CD4-positive, alpha-beta T cell treated with Interleukin-12 subunit alpha and Interleukin-12 subunit beta, for 1 hour (primary cell): ENCODE results near the gene SLC30A7.
"Not testable (repeated sequence)": the region's sequence is repeated elsewhere in the genome, so short reads cannot be mapped to it uniquely, and the experiment has no call there.

ENCODE experiments used
- DNase-seq: peaks from one replicate; pipeline ENCODE4 v3.0.0-alpha.2; 2020

Gene SLC30A7

DNA sequence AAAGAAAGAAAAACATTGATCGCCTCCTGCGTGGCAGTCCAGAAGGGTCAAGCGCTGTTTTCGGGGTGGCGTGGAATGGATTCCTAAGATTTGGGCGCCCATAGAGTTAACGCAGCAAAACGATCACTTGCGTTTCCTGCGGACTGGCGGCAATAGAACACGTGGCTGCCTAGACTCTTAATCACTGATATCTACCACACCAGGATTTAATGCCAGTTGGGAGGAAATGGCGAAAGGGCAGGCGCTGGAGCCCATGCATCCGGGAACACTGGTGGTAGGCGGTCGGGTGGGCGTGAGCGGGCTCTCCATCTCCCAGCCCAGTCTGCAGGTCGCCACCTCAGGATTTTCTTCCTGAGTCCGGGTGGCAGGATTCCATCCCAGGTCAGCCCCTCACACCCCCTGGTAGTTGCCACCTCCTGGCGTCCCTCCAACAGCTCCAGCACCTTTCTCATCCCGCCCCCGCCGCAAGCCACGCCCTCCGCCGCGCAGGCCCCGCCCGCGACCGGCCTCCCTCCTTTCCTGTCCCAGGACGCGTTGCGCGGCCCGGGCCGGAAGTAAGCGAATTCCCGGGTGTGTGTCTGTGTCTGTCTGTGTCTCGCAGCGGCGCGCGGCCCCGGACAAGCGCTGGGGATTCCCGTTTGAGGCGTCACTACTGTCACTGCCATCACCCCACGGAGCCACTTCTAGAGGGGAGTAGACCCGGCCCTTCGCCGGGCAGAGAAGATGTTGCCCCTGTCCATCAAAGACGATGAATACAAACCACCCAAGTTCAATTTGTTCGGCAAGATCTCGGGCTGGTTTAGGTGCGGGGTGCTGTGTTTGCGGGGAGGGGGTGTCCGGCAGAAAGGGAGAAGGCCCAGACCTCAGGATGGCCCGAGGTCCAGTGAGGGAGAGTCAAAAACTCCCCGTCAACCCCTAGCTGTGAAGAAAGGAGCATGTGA is at the start of gene SLC30A7:
TSS of gene SLC30A7 (plus strand) at position 551 of the 941 bp plus-strand sequence. CDS start at position 724, 173 bp downstream.
- DNase-seq = peak; percentile 97

- no peak for DNase-seq
Measured at GRCh38 chr1:100847361-100848082, 48.4 kb upstream of the SLC30A7 start.

GRCh38 chr1:100851726-100852125 is 44.2 kb upstream of the SLC30A7 start:
- DNase-seq = no peak

- no peak for DNase-seq
Measured at GRCh38 chr1:100852976-100853375, 42.9 kb upstream of the SLC30A7 start.

DNA sequence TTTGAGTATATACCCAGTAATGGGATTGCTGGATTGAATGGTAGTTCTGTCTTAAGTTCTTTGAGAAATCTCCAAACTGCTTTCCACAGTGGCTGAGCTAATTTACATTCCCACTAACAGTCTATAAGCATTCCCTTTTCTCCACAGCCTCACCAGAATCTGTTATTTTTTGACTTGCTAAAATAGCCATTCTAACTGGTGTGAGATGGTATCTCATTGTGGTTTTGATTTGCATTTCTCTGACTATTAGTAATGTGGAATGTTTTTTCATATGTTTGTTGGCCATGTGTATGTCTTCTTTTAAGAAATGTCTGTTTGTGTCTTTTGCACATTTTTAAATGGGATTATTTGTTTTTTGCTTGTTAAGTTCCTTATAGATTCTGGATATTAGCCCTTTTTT is 40.8 kb upstream of the SLC30A7 start:
- DNase-seq = not testable (repeated sequence)

GRCh38 chr1:100860397-100860991 is 35.4 kb upstream of the SLC30A7 start:
- DNase-seq = no peak

GRCh38 chr1:100861379-100861778 is 34.5 kb upstream of the SLC30A7 start:
- no peak for DNase-seq

- DNase-seq = no peak
Measured at GRCh38 chr1:100862591-100862990, 33.3 kb upstream of the SLC30A7 start.

GRCh38 chr1:100866041-100866900 is 29.6 kb upstream of the SLC30A7 start:
- DNase-seq = peak; percentile 38

- DNase-seq = no peak
Measured at GRCh38 chr1:100866901-100867206, 29.0 kb upstream of the SLC30A7 start.

- DNase-seq = peak; percentile 59
Measured at GRCh38 chr1:100868364-100868995, 27.4 kb upstream of the SLC30A7 start.

GRCh38 chr1:100869996-100870395 is 25.9 kb upstream of the SLC30A7 start:
- DNase-seq = no peak

- DNase-seq = no peak
Measured at GRCh38 chr1:100874433-100874832, 21.5 kb upstream of the SLC30A7 start.

GRCh38 chr1:100875228-100875627 is 20.7 kb upstream of the SLC30A7 start:
- no peak for DNase-seq

GRCh38 chr1:100876291-100876690 is 19.6 kb upstream of the SLC30A7 start:
- no peak for DNase-seq

GRCh38 chr1:100879422-100879821 is 16.5 kb upstream of the SLC30A7 start:
- DNase-seq = no peak

DNA sequence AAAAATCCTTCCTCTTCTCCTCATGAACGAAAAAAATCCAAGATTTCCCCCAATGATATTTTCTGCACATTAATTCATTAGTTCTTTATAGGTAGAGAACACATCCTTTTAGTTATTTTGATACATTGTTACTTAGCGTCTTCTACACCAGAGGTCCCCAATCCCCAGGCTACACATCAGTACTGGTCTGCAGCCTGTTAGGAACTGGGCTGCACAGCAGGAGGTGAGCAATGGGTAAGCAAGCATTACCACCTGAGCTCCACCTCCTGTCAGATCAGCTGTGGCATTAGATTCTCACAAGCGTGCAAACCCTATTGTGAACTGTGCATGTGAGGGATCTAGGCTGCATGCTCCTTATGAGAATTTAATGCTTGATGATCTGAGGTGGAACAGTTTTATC is 14.2 kb upstream of the SLC30A7 start:
- DNase-seq = no peak

GRCh38 chr1:100882698-100883097 is 13.2 kb upstream of the SLC30A7 start:
- no peak for DNase-seq

DNA sequence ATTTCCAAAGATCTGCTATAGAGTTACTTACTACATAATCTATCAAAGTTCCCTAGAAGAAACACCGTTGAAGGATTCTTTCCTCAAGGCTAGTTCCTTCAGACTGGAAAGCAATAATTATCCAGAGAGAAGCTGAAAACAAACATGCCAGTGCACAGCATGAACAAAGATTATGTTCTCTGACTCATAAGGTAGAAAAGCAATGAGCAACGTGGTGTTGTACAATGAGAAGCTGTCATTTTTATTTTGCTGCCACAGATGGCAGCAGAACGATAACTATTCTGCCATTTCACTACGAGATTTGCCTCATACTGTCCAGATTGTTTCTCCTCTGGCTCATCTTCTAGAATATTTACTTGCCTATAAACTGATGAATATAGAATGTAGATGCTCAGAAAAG is 11.9 kb upstream of the SLC30A7 start:
- DNase-seq = no peak

- not testable (repeated sequence) for DNase-seq
Measured at GRCh38 chr1:100889007-100889406, 6.9 kb upstream of the SLC30A7 start.

- not testable (repeated sequence) for DNase-seq
Measured at GRCh38 chr1:100889869-100890482, 5.9 kb upstream of the SLC30A7 start.

DNA sequence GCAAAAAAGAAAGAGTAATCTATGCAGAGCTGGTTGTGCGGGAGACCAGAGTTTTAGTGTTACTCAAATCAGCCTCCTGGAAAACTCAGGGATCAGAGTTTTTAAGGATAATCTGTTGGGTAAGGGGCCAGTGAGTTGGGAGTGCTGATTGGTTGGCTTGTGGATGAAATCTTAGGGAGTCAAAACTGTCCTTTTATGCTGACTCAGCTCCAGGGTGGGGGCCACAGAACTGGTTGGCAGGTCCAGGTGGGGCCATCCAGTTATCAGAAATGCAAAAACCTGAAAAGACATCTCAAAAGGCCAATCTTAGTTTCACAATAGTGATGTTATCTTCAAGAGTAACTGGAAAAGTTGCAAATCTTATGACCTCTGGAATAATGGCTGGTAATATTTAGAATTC is 4.5 kb upstream of the SLC30A7 start:
- no peak for DNase-seq
